Stimulated activated memory B cell treated with anti-CD40 and anti-IgM and Interleukin-4, amounts not matched to agents 10 μg/mL and 1 μg/mL and 100 μg/mL, for 72 hours (primary cell): ENCODE results near the gene PDZD2.
"Not testable (repeated sequence)": the region's sequence is repeated elsewhere in the genome, so short reads cannot be mapped to it uniquely, and the experiment has no call there.

ENCODE experiments used
- ATAC-seq: fragments of 150-1000 bp; cut with Tn5 transposase; 2 replicates; pipeline ENCODE4 v1.10.0; 2021
- H3K27ac Mint-ChIP-seq: one replicate; pipeline ENCODE4 v1.8.0; 2022; ENCODE audit warnings: mild to moderate bottlenecking, mixed read lengths
- H3K27me3 Mint-ChIP-seq: one replicate; pipeline ENCODE4 v1.8.0; 2022; ENCODE audit warnings: mixed read lengths
- H3K36me3 Mint-ChIP-seq: one replicate; pipeline ENCODE4 v1.8.0; 2022; ENCODE audit warnings: mixed read lengths
- H3K4me1 Mint-ChIP-seq: one replicate; pipeline ENCODE4 v1.8.0; 2022; ENCODE audit warnings: mixed read lengths
- H3K4me3 Mint-ChIP-seq: one replicate; pipeline ENCODE4 v1.8.0; 2022; ENCODE audit warnings: mild to moderate bottlenecking, moderate library complexity, mixed read lengths
- H3K9me3 Mint-ChIP-seq: one replicate; pipeline ENCODE4 v1.8.0; 2022; ENCODE audit warnings: mixed read lengths

PDZD2 gene

GRCh38 chr5:32061236-32061635 lies 422.3 kb downstream of the PDZD2 start:
- no peak overlapping the region for H3K27ac Mint-ChIP-seq
- peaks cover under 1% of the 10 kb centered on the region for H3K27me3 Mint-ChIP-seq
- ATAC-seq: no peak
- no peak overlapping the region for H3K4me3 Mint-ChIP-seq
- no peaks in the 10 kb centered on the region for H3K36me3 Mint-ChIP-seq
- no peaks in the 10 kb centered on the region for H3K4me1 Mint-ChIP-seq
- no peaks in the 10 kb centered on the region for H3K9me3 Mint-ChIP-seq

GRCh38 chr5:32066448-32066847 lies 427.5 kb downstream of the PDZD2 start:
- Mint-ChIP-seq H3K27ac (no peak overlapping the region), H3K4me3 (no peak overlapping the region), H3K4me1 (no peaks in the 10 kb centered on the region), H3K9me3 (no peaks in the 10 kb centered on the region), H3K36me3 (no peaks in the 10 kb centered on the region), H3K27me3 (peaks cover 14% of the 10 kb centered on the region)
- no peak for ATAC-seq

- H3K27me3 Mint-ChIP-seq: peaks cover 14% of the 10 kb centered on the region
- H3K4me1 Mint-ChIP-seq: no peaks in the 10 kb centered on the region
- H3K4me3 Mint-ChIP-seq: no peak overlapping the region
- no peak overlapping the region for H3K27ac Mint-ChIP-seq
- H3K9me3 Mint-ChIP-seq: no peaks in the 10 kb centered on the region
- H3K36me3 Mint-ChIP-seq: no peaks in the 10 kb centered on the region
- no peak for ATAC-seq
Measured at GRCh38 chr5:32067774-32068470, 429.0 kb downstream of the PDZD2 start.

GRCh38 chr5:32068561-32068960 lies 429.6 kb downstream of the PDZD2 start:
- Mint-ChIP-seq H3K27me3 (peaks cover 14% of the 10 kb centered on the region), H3K27ac (no peak overlapping the region), H3K4me1 (no peaks in the 10 kb centered on the region), H3K4me3 (no peak overlapping the region), H3K36me3 (no peaks in the 10 kb centered on the region), H3K9me3 (no peaks in the 10 kb centered on the region)
- no peak for ATAC-seq

- H3K9me3 Mint-ChIP-seq: no peaks in the 10 kb centered on the region
- no peak overlapping the region for H3K27ac Mint-ChIP-seq
- no peaks in the 10 kb centered on the region for H3K4me1 Mint-ChIP-seq
- H3K27me3 Mint-ChIP-seq: peaks cover 14% of the 10 kb centered on the region
- H3K36me3 Mint-ChIP-seq: no peaks in the 10 kb centered on the region
- ATAC-seq: no peak
- H3K4me3 Mint-ChIP-seq: no peak overlapping the region
Measured at GRCh38 chr5:32069396-32069795, 430.5 kb downstream of the PDZD2 start.

- H3K9me3 Mint-ChIP-seq: no peaks in the 10 kb centered on the region
- no peak for ATAC-seq
- H3K36me3 Mint-ChIP-seq: no peaks in the 10 kb centered on the region
- no peak overlapping the region for H3K4me3 Mint-ChIP-seq
- no peak overlapping the region for H3K27ac Mint-ChIP-seq
- H3K27me3 Mint-ChIP-seq: peaks cover 12% of the 10 kb centered on the region
- H3K4me1 Mint-ChIP-seq: no peaks in the 10 kb centered on the region
Measured at GRCh38 chr5:32071351-32071944, 432.5 kb downstream of the PDZD2 start.

GRCh38 chr5:32072054-32072453 lies 433.1 kb downstream of the PDZD2 start:
- Mint-ChIP-seq H3K27ac (no peak overlapping the region), H3K36me3 (no peaks in the 10 kb centered on the region), H3K4me3 (no peak overlapping the region), H3K27me3 (peaks cover 9% of the 10 kb centered on the region), H3K4me1 (no peaks in the 10 kb centered on the region), H3K9me3 (no peaks in the 10 kb centered on the region)
- ATAC-seq: no peak

GRCh38 chr5:32074401-32074800 lies 435.5 kb downstream of the PDZD2 start:
- ATAC-seq: no peak
- Mint-ChIP-seq H3K36me3 (no peaks in the 10 kb centered on the region), H3K27me3 (no peaks in the 10 kb centered on the region), H3K4me1 (no peaks in the 10 kb centered on the region), H3K9me3 (no peaks in the 10 kb centered on the region), H3K27ac (no peak overlapping the region), H3K4me3 (no peak overlapping the region)

GRCh38 chr5:32076699-32077695 lies 438.1 kb downstream of the PDZD2 start:
- Mint-ChIP-seq H3K4me1 (no peaks in the 10 kb centered on the region), H3K27ac (no peak overlapping the region), H3K27me3 (no peaks in the 10 kb centered on the region), H3K9me3 (peaks cover 2% of the 10 kb centered on the region), H3K4me3 (no peak overlapping the region), H3K36me3 (no peaks in the 10 kb centered on the region)
- no peak for ATAC-seq

- H3K4me3 Mint-ChIP-seq, ATAC-seq, H3K27ac Mint-ChIP-seq, H3K36me3 Mint-ChIP-seq, H3K9me3 Mint-ChIP-seq, H3K4me1 Mint-ChIP-seq, H3K27me3 Mint-ChIP-seq: not testable (repeated sequence)
Measured at GRCh38 chr5:32078855-32079254, 439.9 kb downstream of the PDZD2 start.

- H3K27ac Mint-ChIP-seq, ATAC-seq, H3K9me3 Mint-ChIP-seq, H3K4me3 Mint-ChIP-seq, H3K4me1 Mint-ChIP-seq, H3K36me3 Mint-ChIP-seq, H3K27me3 Mint-ChIP-seq: not testable (repeated sequence)
Measured at GRCh38 chr5:32080565-32080964, 441.6 kb downstream of the PDZD2 start.

GRCh38 chr5:32082701-32083100 lies 443.8 kb downstream of the PDZD2 start:
- Mint-ChIP-seq H3K27me3 (no peaks in the 10 kb centered on the region), H3K9me3 (peaks cover 2% of the 10 kb centered on the region), H3K4me3 (no peak overlapping the region), H3K27ac (no peak overlapping the region), H3K36me3 (no peaks in the 10 kb centered on the region), H3K4me1 (no peaks in the 10 kb centered on the region)
- no peak for ATAC-seq

GRCh38 chr5:32083981-32084430 lies 445.1 kb downstream of the PDZD2 start:
- no peak for ATAC-seq
- H3K4me1 Mint-ChIP-seq: no peaks in the 10 kb centered on the region
- no peak overlapping the region for H3K27ac Mint-ChIP-seq
- H3K9me3 Mint-ChIP-seq: peaks cover 2% of the 10 kb centered on the region
- H3K27me3 Mint-ChIP-seq: no peaks in the 10 kb centered on the region
- H3K4me3 Mint-ChIP-seq: no peak overlapping the region
- no peaks in the 10 kb centered on the region for H3K36me3 Mint-ChIP-seq

GRCh38 chr5:32087086-32088082 lies 448.5 kb downstream of the PDZD2 start:
- no peak for ATAC-seq
- Mint-ChIP-seq H3K27me3 (no peaks in the 10 kb centered on the region), H3K36me3 (no peaks in the 10 kb centered on the region), H3K4me3 (no peak overlapping the region), H3K27ac (no peak overlapping the region), H3K4me1 (no peaks in the 10 kb centered on the region), H3K9me3 (no peaks in the 10 kb centered on the region)
